AG04450 (cell line): ENCODE measurements around the gene EML6. TPM values are rescaled to one million over a fixed set of nuclear protein-coding genes. Genes with fewer than 3 reads are reported as not detected.

ENCODE experiments used
- CTCF ChIA-PET: fragments of 300-600, 350-600 bp; formaldehyde crosslinking; extraction: SDS; loops from one replicate; lab custom pipeline; 2022; ENCODE audit warnings: antibody characterized with exemption, inconsistent platforms; lab: Charles Lee
- POLR2A ChIA-PET: fragments of 350-600 bp; formaldehyde crosslinking; extraction: SDS; loops from one replicate; lab custom pipeline; 2021; ENCODE audit warnings: antibody characterized with exemption, inconsistent platforms; lab: Yijun Ruan, JAX
- DNase-seq: peaks from one replicate; pipeline ENCODE4 v3.0.0-alpha.2; 2011; ENCODE audit warnings: low read depth, low spot score
- H3K27ac ChIP-seq: one replicate; pipeline ENCODE4 v1.5.1; 2012; ENCODE audit warnings: low read depth, low read length, control low read depth
- H3K27me3 ChIP-seq: one replicate; pipeline ENCODE4 v1.6.0; 2012; ENCODE audit warnings: low read length; ENCODE audit not compliant: control insufficient read depth, insufficient read depth
- H3K4me3 ChIP-seq: 2 replicates; pipeline ENCODE4 v1.5.1; 2011; ENCODE audit warnings: mild to moderate bottlenecking, low read depth, low read length, control low read depth
- H3K9me3 ChIP-seq: 2 replicates; pipeline ENCODE4 v1.5.1; 2012; ENCODE audit warnings: low read length; ENCODE audit not compliant: control insufficient read depth, insufficient read depth
- polyA plus RNA-seq: library from polyadenylated mRNA; depleted of rRNA; stranded (reverse); fragments of >200 nt; gene quantifications from 2 replicates; pipeline ENCODE4 v1.2.3, GENCODE V29; 2011
- TF ChIP-seq, protein P1 (sequence below): IDR thresholded peaks from 2 replicates; pipeline ENCODE4 v1.5.1; 2011; ENCODE audit warnings: low read depth, low read length, control low read depth, inconsistent platforms

Gene EML6
- polyA plus RNA-seq, 1 experiment: 0.30 TPM

DNA sequence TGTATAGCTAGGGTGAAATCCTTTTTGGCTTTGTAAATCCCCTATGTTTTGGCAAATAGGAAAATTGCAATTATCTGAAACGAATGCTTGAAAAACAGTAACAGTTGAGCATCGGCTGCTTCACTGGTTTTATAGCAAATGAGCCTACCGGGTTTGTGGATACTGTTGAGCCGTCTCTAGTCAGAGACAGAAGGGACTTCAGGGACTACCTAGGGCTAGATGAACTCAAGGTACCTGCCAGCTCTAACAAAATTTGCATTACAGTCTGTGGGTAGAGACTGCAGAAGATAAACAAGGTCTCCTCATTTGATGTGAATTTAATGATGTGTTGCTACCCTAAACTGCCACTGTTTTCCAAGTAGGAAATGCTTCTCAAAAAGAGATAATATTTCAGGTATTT is 101.1 kb downstream of the EML6 start:
- DNase-seq: no peak
- CTCF ChIA-PET: no interaction called here
- H3K27ac ChIP-seq: no peak overlapping the region
- no peaks in the 10 kb centered on the region for H3K9me3 ChIP-seq
- peaks cover 30% of the 10 kb centered on the region for H3K27me3 ChIP-seq
- POLR2A ChIA-PET: no interaction called here
- no peak overlapping the region for H3K4me3 ChIP-seq
- TF ChIP-seq, protein P1, sequence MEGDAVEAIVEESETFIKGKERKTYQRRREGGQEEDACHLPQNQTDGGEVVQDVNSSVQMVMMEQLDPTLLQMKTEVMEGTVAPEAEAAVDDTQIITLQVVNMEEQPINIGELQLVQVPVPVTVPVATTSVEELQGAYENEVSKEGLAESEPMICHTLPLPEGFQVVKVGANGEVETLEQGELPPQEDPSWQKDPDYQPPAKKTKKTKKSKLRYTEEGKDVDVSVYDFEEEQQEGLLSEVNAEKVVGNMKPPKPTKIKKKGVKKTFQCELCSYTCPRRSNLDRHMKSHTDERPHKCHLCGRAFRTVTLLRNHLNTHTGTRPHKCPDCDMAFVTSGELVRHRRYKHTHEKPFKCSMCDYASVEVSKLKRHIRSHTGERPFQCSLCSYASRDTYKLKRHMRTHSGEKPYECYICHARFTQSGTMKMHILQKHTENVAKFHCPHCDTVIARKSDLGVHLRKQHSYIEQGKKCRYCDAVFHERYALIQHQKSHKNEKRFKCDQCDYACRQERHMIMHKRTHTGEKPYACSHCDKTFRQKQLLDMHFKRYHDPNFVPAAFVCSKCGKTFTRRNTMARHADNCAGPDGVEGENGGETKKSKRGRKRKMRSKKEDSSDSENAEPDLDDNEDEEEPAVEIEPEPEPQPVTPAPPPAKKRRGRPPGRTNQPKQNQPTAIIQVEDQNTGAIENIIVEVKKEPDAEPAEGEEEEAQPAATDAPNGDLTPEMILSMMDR: no peak

DNA sequence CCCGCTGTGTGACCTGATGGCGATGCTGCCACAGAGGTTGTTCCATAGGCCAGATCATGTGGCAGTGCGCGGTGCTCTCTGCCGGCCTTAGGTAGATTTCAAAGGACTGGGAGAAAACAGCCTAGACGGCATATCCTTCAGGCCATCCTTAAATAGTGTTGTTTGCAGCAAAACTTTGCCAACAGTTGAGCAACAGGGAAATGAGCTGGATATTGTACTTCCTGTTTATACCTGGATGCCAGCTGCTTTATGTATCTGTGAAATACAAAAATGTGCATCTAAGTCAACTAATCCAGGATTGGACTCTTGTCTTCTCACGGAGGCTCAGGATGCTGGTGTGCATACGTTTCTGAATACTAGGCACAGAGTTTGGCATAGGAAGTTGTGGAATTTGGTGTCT is 107.1 kb downstream of the EML6 start:
- ChIA-PET CTCF (interaction anchor here (5.0 kb wide), 1 partner anchor 9 kb away, joined by 30 read pairs; no protein-coding TSS in a partner anchor), POLR2A (no interaction called here)
- DNase-seq: no peak
- Histone ChIP-seq H3K27me3 (peaks cover 16% of the 10 kb centered on the region), H3K4me3 (no peak overlapping the region), H3K9me3 (no peaks in the 10 kb centered on the region), H3K27ac (no peak overlapping the region)
- TF ChIP-seq, protein P1: no peak

DNA sequence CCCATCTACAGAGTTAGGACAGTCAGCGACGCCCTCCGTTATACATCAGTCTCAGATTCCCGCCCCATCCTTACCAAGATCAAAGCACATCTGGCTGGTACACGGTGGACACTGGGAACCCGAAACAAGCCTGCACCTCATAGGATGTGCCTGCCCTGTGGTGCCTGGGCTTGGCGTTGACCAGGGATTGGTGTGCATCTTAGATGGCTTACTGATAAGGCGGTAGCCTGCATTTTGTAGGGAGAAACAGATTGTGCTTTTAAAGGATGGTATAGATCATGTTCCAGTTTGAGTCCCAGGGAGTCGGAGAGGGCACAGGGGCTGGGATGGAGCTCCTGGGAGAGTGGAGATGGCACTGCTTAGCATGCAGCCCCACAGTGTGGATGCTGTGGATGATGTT is 108.0 kb downstream of the EML6 start:
- no peak for DNase-seq
- no peak overlapping the region for H3K27ac ChIP-seq
- ChIA-PET POLR2A (no interaction called here), CTCF (interaction anchor here (5.0 kb wide), 1 partner anchor 8 kb away, joined by 30 read pairs; no protein-coding TSS in a partner anchor)
- no peak overlapping the region for H3K4me3 ChIP-seq
- no peaks in the 10 kb centered on the region for H3K9me3 ChIP-seq
- H3K27me3 ChIP-seq: peaks cover 9% of the 10 kb centered on the region
- TF ChIP-seq, protein P1: no peak

DNA sequence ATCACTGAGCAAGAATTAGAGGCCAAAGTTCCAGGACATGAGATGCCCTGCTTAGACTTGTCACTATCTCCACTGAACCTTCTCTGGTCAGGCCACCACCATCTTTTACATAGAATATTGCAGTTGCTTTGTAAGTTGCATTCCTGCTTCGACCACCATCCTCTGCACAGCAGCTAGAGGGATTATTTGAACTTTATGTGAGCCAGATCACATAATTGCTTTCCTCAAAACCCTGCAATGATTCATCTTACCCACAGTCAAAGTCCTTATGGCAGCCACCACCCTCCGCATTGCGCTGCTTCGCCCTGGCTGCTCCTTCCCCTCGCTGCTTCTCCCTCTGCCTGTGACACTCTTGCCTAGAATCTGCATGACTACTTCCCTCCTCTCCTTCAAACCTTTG is 111.3 kb downstream of the EML6 start:
- Histone ChIP-seq H3K9me3 (no peaks in the 10 kb centered on the region), H3K27me3 (peaks cover 8% of the 10 kb centered on the region), H3K4me3 (no peak overlapping the region), H3K27ac (no peak overlapping the region)
- ChIA-PET POLR2A (no interaction called here), CTCF (no interaction called here)
- TF ChIP-seq, protein P1: no peak
- no peak for DNase-seq

DNA sequence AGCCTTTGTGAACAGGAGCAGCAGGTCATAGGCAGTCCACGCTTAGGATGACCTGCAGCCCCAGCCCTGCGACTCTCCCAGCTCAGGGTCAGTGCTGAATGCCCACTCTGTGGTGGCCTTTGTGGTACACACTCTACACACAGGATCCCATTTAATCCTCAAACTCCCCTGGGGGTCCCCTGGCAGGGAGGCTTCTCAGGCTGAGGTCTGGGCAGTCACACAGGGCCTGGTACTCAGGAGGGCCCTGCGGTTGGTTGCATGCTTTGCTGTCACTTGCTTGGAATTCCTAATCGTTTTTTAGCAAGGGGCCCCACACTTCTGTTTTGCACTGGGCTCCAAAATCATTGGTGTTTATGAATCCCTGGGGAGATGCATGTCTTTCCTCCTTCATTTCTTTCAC is 113.0 kb downstream of the EML6 start:
- Histone ChIP-seq H3K27ac (no peak overlapping the region), H3K9me3 (no peaks in the 10 kb centered on the region), H3K27me3 (peaks cover 5% of the 10 kb centered on the region), H3K4me3 (no peak overlapping the region)
- ChIA-PET POLR2A (no interaction called here), CTCF (interaction anchor here (0.9 to 3.8 kb wide), 2 partner anchors 63 to 730 kb away, joined by 3 to 32 read pairs; no protein-coding TSS in a partner anchor)
- no peak for DNase-seq
- TF ChIP-seq, protein P1: no peak
